Suppressor macrophage treated with lipopolysaccharide for 4 hours (primary cell): Measurements from ENCODE around the gene WASF2.

Source experiments
- DNase-seq: peaks from one replicate; pipeline ENCODE4 v3.0.0-alpha.2; 2020

WASF2 gene

GRCh38 chr1:27372022-27372807, 117.8 kb downstream of the WASF2 start:
- DNase-seq: no peak

GRCh38 chr1:27368869-27369582, 120.9 kb downstream of the WASF2 start:
- no peak for DNase-seq

GRCh38 chr1:27367160-27367650, 122.8 kb downstream of the WASF2 start:
- no peak for DNase-seq

GRCh38 chr1:27366411-27367159, 123.4 kb downstream of the WASF2 start, which contains the start of gene MAP3K6:
MAP3K6 (minus strand) TSS chr1:27366961; CDS start chr1:27366597, 364 bp downstream.
- peak; percentile 74 for DNase-seq

- peak; percentile 77 for DNase-seq
These were observed 123.9 kb downstream of the WASF2 start for GRCh38 chr1:27366113-27366410.

- peak; percentile 91 for DNase-seq
These were observed 124.4 kb downstream of the WASF2 start for GRCh38 chr1:27365372-27366112.

- no peak for DNase-seq
These were observed 125.1 kb downstream of the WASF2 start for GRCh38 chr1:27364696-27365371.

- no peak for DNase-seq
These were observed 125.9 kb downstream of the WASF2 start for GRCh38 chr1:27363766-27364695.

GRCh38 chr1:27361553-27361952, 128.4 kb downstream of the WASF2 start:
- DNase-seq: no peak

- DNase-seq: no peak
These were observed 128.9 kb downstream of the WASF2 start for GRCh38 chr1:27361044-27361402.

GRCh38 chr1:27360159-27361043, 129.6 kb downstream of the WASF2 start:
- no peak for DNase-seq

GRCh38 chr1:27359822-27360158, 130.2 kb downstream of the WASF2 start:
- no peak for DNase-seq

- DNase-seq: no peak
These were observed 131.0 kb downstream of the WASF2 start for GRCh38 chr1:27358928-27359313.

- DNase-seq: no peak
These were observed 131.7 kb downstream of the WASF2 start for GRCh38 chr1:27358038-27358927.

GRCh38 chr1:27357281-27358037, 132.5 kb downstream of the WASF2 start:
- peak; percentile 62 for DNase-seq

GRCh38 chr1:27356619-27357280, 133.2 kb downstream of the WASF2 start:
- DNase-seq: no peak

- no peak for DNase-seq
These were observed 133.7 kb downstream of the WASF2 start for GRCh38 chr1:27356277-27356618.

- DNase-seq: no peak
These were observed 134.3 kb downstream of the WASF2 start for GRCh38 chr1:27355683-27356082.
